T-helper 2 cell (primary cell): Measurements from ENCODE around the gene CYP4F2.
"Not testable (repeated sequence)": the region's sequence is repeated elsewhere in the genome, so short reads cannot be mapped to it uniquely, and the experiment has no call there.

Experiments
- DNase-seq, 5 experiments: peaks; one replicate each; pipeline versions ENCODE4 v3.0.0 to v3.0.0-alpha.2; 2012 to 2022

The CYP4F2 gene

GRCh38 chr19:15900032-15900431 is 2.2 kb upstream of the CYP4F2 start:
- DNase-seq, result not testable (repeated sequence)

GRCh38 chr19:15899561-15899960 is 1.7 kb upstream of the CYP4F2 start:
- DNase-seq, result not testable (repeated sequence)

GRCh38 chr19:15897026-15897737 is 692 bp downstream of the CYP4F2 start:
- no peak for DNase-seq

- DNase-seq, result no peak
These were observed 1.9 kb downstream of the CYP4F2 start for GRCh38 chr19:15895876-15896430.

- DNase-seq, result no peak
These were observed 3.5 kb downstream of the CYP4F2 start for GRCh38 chr19:15894359-15894758.

GRCh38 chr19:15893477-15893876 is 4.4 kb downstream of the CYP4F2 start:
- no peak for DNase-seq

GRCh38 chr19:15892012-15892411 is 5.9 kb downstream of the CYP4F2 start:
- DNase-seq, result no peak

GRCh38 chr19:15891434-15891833 is 6.4 kb downstream of the CYP4F2 start:
- DNase-seq, result no peak

- DNase-seq, result not testable (repeated sequence)
These were observed 8.5 kb downstream of the CYP4F2 start for GRCh38 chr19:15889339-15889738.

GRCh38 chr19:15885919-15886318 is 12.0 kb downstream of the CYP4F2 start:
- no peak for DNase-seq

- DNase-seq, result no peak
These were observed 12.7 kb downstream of the CYP4F2 start for GRCh38 chr19:15885167-15885566.

- DNase-seq, result not testable (repeated sequence)
These were observed 14.5 kb downstream of the CYP4F2 start for GRCh38 chr19:15883329-15883728.

- no peak for DNase-seq
These were observed 22.9 kb downstream of the CYP4F2 start for GRCh38 chr19:15874821-15875474.

GRCh38 chr19:15873771-15874170 is 24.1 kb downstream of the CYP4F2 start:
- DNase-seq, result not testable (repeated sequence)

GRCh38 chr19:15871570-15871969 is 26.3 kb downstream of the CYP4F2 start:
- DNase-seq, result peak in 1 of 5 experiments; percentile 69

GRCh38 chr19:15869873-15870272 is 28.0 kb downstream of the CYP4F2 start:
- DNase-seq, result no peak

GRCh38 chr19:15869109-15869555 is 28.7 kb downstream of the CYP4F2 start:
- DNase-seq, result peak in 3 of 5 experiments; percentile 16 to 54 (median 18)

GRCh38 chr19:15866636-15867035 is 31.2 kb downstream of the CYP4F2 start:
- DNase-seq, result no peak

GRCh38 chr19:15864824-15865223 is 33.0 kb downstream of the CYP4F2 start:
- DNase-seq, result no peak

- DNase-seq, result no peak
These were observed 34.6 kb downstream of the CYP4F2 start for GRCh38 chr19:15863272-15863671.

- DNase-seq, result no peak
These were observed 35.4 kb downstream of the CYP4F2 start for GRCh38 chr19:15862444-15862843.

- DNase-seq, result no peak
These were observed 37.4 kb downstream of the CYP4F2 start for GRCh38 chr19:15860522-15860921.

GRCh38 chr19:15859187-15859586 is 38.7 kb downstream of the CYP4F2 start:
- DNase-seq, result no peak

- no peak for DNase-seq
These were observed 47.5 kb downstream of the CYP4F2 start for GRCh38 chr19:15850385-15850784.
